SK-N-SH (cell line): ENCODE data around the gene PNPLA8. TPM values are rescaled to one million over a fixed set of nuclear protein-coding genes. Genes with fewer than 3 reads are reported as not detected.

Experiments used
- CTCF ChIA-PET: fragments of 300-600, 350-600 bp; formaldehyde crosslinking; extraction: SDS; loops from one replicate; lab custom pipeline; 2021; lab: Yijun Ruan, JAX
- POLR2A ChIA-PET: fragments of 350-600 bp; sonication (Branson Sonifier 250); formaldehyde crosslinking; extraction: SDS; loops from one replicate; lab custom pipeline; 2020; ENCODE audit warnings: antibody characterized with exemption, inconsistent platforms; lab: Yijun Ruan, JAX
- DNase-seq: peaks from one replicate; pipeline ENCODE4 v3.0.0; 2012
- H2AFZ ChIP-seq: fragments of 200-600 bp; sonication (generic); 2 replicates; pipeline ENCODE4 v1.8.1; 2016; ENCODE audit warnings: antibody characterized with exemption, mild to moderate bottlenecking, low read depth
- H3F3A ChIP-seq: fragments of 200-600 bp; sonication (generic); replicated peaks from 2 replicates; pipeline ENCODE3; 2016; ENCODE audit warnings: antibody characterized with exemption, mild to moderate bottlenecking; ENCODE audit not compliant: insufficient read depth
- H3K27ac ChIP-seq, 2 experiments: fragments of 200-500 bp in 1 of 2; fragments of 200-600 bp in 1 of 2; sonication (Bioruptor generic) in 1 of 2; sonication (generic), shearing (Covaris generic) in 1 of 2; 2 replicates each; pipeline versions ENCODE4 v1.5.1 to v1.6.1; 2014 to 2016; ENCODE audit warnings: low read depth in 2 of 2, inconsistent platforms in 1 of 2, low read length in 1 of 2, mild to moderate bottlenecking in 1 of 2, mixed read lengths in 1 of 2
- H3K27me3 ChIP-seq: fragments of 200-600 bp; sonication (generic), shearing (Covaris generic); 2 replicates; pipeline ENCODE4 v1.6.1; 2016; ENCODE audit warnings: mixed run types; ENCODE audit not compliant: insufficient read depth
- H3K36me3 ChIP-seq, 2 experiments: fragments of 200-500 bp in 1 of 2; fragments of 200-600 bp in 1 of 2; sonication (Bioruptor generic) in 1 of 2; sonication (generic) in 1 of 2; replicated peaks in 1 of 2; 2 replicates each; pipeline versions ENCODE3 to v1.5.1; 2014 to 2016; ENCODE audit warnings: low read length in 1 of 2, mild to moderate bottlenecking in 1 of 2; ENCODE audit not compliant: insufficient read depth in 2 of 2, control insufficient read depth in 1 of 2
- H3K4me1 ChIP-seq, 2 experiments: fragments of 200-500 bp in 1 of 2; fragments of 200-600 bp in 1 of 2; sonication (Bioruptor generic) in 1 of 2; sonication (generic), shearing (Covaris generic) in 1 of 2; 2 replicates each; pipeline versions ENCODE4 v1.5.1 to v1.6.1; 2014 to 2016; ENCODE audit warnings: low read depth in 1 of 2, low read length in 1 of 2, mixed run types in 1 of 2; ENCODE audit not compliant: insufficient read depth in 2 of 2, control insufficient read depth in 1 of 2
- H3K4me2 ChIP-seq: fragments of 200-600 bp; sonication (generic), shearing (Covaris generic); 2 replicates; pipeline ENCODE4 v1.6.1; 2017; ENCODE audit warnings: mixed run types
- H3K4me3 ChIP-seq, 2 experiments: fragments of 200-500 bp in 1 of 2; fragments of 200-600 bp in 1 of 2; sonication (Bioruptor generic) in 1 of 2; sonication (generic), shearing (Covaris generic) in 1 of 2; 2 replicates each; pipeline versions ENCODE4 v1.5.1 to v1.8.1; 2014 to 2016; ENCODE audit warnings: low read depth in 2 of 2, inconsistent platforms in 1 of 2, low read length in 1 of 2, mild to moderate bottlenecking in 1 of 2, mixed read lengths in 1 of 2, moderate library complexity in 1 of 2
- H3K79me2 ChIP-seq: fragments of 200-600 bp; sonication (generic); 2 replicates; pipeline ENCODE4 v1.8.1; 2017; ENCODE audit warnings: mild to moderate bottlenecking; ENCODE audit not compliant: insufficient read depth
- H3K9ac ChIP-seq: fragments of 200-600 bp; sonication (generic); 2 replicates; pipeline ENCODE4 v1.6.1; 2017; ENCODE audit warnings: mixed run types
- H3K9me2 ChIP-seq: fragments of 200-600 bp; sonication (generic); 2 replicates; pipeline ENCODE4 v1.6.1; 2017; ENCODE audit warnings: mixed run types
- H3K9me3 ChIP-seq: fragments of 200-600 bp; sonication (generic); 2 replicates; pipeline ENCODE4 v1.6.1; 2017; ENCODE audit warnings: mixed run types, mild to moderate bottlenecking, moderate library complexity
- H4K20me1 ChIP-seq: fragments of 200-600 bp; sonication (generic); 2 replicates; pipeline ENCODE4 v1.6.1; 2017; ENCODE audit warnings: mild to moderate bottlenecking, mixed run types; ENCODE audit not compliant: insufficient read depth
- CHD2 ChIP-seq: fragments of 150-350 bp; IDR thresholded peaks from 2 replicates; pipeline ENCODE4 v1.6.1; 2018; ENCODE audit warnings: low read length; ENCODE audit not compliant: partially characterized antibody
- EP300 ChIP-seq, 2 experiments: IDR thresholded peaks; 2 replicates each; pipeline versions ENCODE4 v1.4.0 to v1.6.1; 2012; ENCODE audit warnings: borderline replicate concordance in 1 of 2, low read depth in 1 of 2, low read length in 1 of 2
- FOSL2 ChIP-seq: IDR thresholded peaks from 2 replicates; pipeline ENCODE4 v1.4.0; 2012; ENCODE audit warnings: low read depth, mild to moderate bottlenecking, moderate library complexity, borderline replicate concordance
- FOXM1 ChIP-seq: IDR thresholded peaks from 2 replicates; pipeline ENCODE4 v1.4.0; 2012; ENCODE audit warnings: low read depth, mild to moderate bottlenecking
- GABPA ChIP-seq: IDR thresholded peaks from 2 replicates; pipeline ENCODE4 v1.4.0; 2012; ENCODE audit warnings: low read depth, mild to moderate bottlenecking
- GATA2 ChIP-seq: sonication (generic); formaldehyde crosslinking; IDR thresholded peaks from 2 replicates; pipeline ENCODE4 v1.5.0; 2020; ENCODE audit warnings: mild to moderate bottlenecking, missing genetic modification reagents
- MEF2A ChIP-seq: IDR thresholded peaks from 2 replicates; pipeline ENCODE4 v1.4.0; 2012; ENCODE audit warnings: low read depth, borderline replicate concordance
- MXI1 ChIP-seq: IDR thresholded peaks from 2 replicates; pipeline ENCODE4 v1.6.1; 2012; ENCODE audit warnings: mild to moderate bottlenecking, low read depth, low read length, improper control_type of control experiment
- NRF1 ChIP-seq: IDR thresholded peaks from 2 replicates; pipeline ENCODE4 v1.6.1; 2012; ENCODE audit warnings: low read depth, mild to moderate bottlenecking, low read length
- POLR2AphosphoS5 ChIP-seq: IDR thresholded peaks from 2 replicates; pipeline ENCODE4 v1.6.1; 2012; ENCODE audit warnings: low read depth, low read length
- RAD21 ChIP-seq: IDR thresholded peaks from 2 replicates; pipeline ENCODE4 v1.6.1; 2012; ENCODE audit warnings: mild to moderate bottlenecking, low read length
- REST ChIP-seq: IDR thresholded peaks from 2 replicates; pipeline ENCODE4 v1.6.1; 2012; ENCODE audit warnings: mild to moderate bottlenecking, low read depth, low read length, moderate library complexity
- SIN3A ChIP-seq: IDR thresholded peaks from 2 replicates; pipeline ENCODE4 v1.6.1; 2012; ENCODE audit warnings: low read depth, mild to moderate bottlenecking, low read length, moderate library complexity, borderline replicate concordance
- TEAD4 ChIP-seq: IDR thresholded peaks from 2 replicates; pipeline ENCODE4 v1.4.0; 2012; ENCODE audit warnings: mild to moderate bottlenecking, borderline replicate concordance; ENCODE audit not compliant: insufficient read depth
- ZBTB33 ChIP-seq: IDR thresholded peaks from 2 replicates; pipeline ENCODE4 v1.4.0; 2012; ENCODE audit warnings: low read depth, borderline replicate concordance
- WGBS: methylation state at CpG from one replicate; pipeline ENCODE4 v1.1.6; 2017; ENCODE audit warnings: low lambda C conversion rate; 5-methylcytosine and 5-hydroxymethylcytosine counted together
- polyA plus RNA-seq, 3 experiments: library from polyadenylated mRNA; depleted of rRNA; stranded (reverse); fragments of >200 nt; gene quantifications; 2 replicates each; pipeline ENCODE4 v1.2.3, GENCODE V29; 2012
- TF ChIP-seq, protein P1 (sequence below): IDR thresholded peaks from 2 replicates; pipeline ENCODE4 v1.4.0; 2012; ENCODE audit warnings: low read depth, borderline replicate concordance
- TF ChIP-seq, protein P2 (sequence below): IDR thresholded peaks from 2 replicates; pipeline ENCODE4; 2012

Gene PNPLA8
- polyA plus RNA-seq, 1 of the 3 experiments (the other 2 are of a cell fraction) = 7.2 TPM

GRCh38 chr7:108515013-108515412, 10.9 kb downstream of the PNPLA8 start:
- Histone ChIP-seq H2AFZ (no peak overlapping the region), H3K36me3 (peaks cover 63 to 76% of the 10 kb centered on the region in 2 experiments), H3K4me3 (no peak overlapping the region), H3K9me3 (no peaks in the 10 kb centered on the region), H3K79me2 (peaks cover 34% of the 10 kb centered on the region), H4K20me1 (no peaks in the 10 kb centered on the region), H3K27ac (no peak overlapping the region), H3K9me2 (no peaks in the 10 kb centered on the region), H3F3A (peaks cover 17% of the 10 kb centered on the region), H3K4me2 (no peak overlapping the region), H3K27me3 (no peaks in the 10 kb centered on the region), H3K9ac (no peak overlapping the region), H3K4me1 (no peaks in the 10 kb centered on the region)
- CTCF ChIA-PET = no interaction called here
- WGBS = 90% methylated on average over 3 of the region's 3 CpGs
- TF ChIP-seq GATA2 (CRISPR knock-in tag) (no peak), MEF2A (no peak), CHD2 (no peak), MXI1 (no peak), GABPA (no peak), EP300 (IDR thresholded peaks at IDR 0.05; ENCODE audit: borderline replicate concordance in 1 of 2, low read depth in 1 of 2, low read length in 1 of 2) (no peak), TEAD4 (no peak), POLR2AphosphoS5 (no peak), FOXM1 (no peak), RAD21 (no peak), SIN3A (no peak), NRF1 (no peak), REST (no peak), FOSL2 (no peak), ZBTB33 (no peak)
- TF ChIP-seq, protein P1, sequence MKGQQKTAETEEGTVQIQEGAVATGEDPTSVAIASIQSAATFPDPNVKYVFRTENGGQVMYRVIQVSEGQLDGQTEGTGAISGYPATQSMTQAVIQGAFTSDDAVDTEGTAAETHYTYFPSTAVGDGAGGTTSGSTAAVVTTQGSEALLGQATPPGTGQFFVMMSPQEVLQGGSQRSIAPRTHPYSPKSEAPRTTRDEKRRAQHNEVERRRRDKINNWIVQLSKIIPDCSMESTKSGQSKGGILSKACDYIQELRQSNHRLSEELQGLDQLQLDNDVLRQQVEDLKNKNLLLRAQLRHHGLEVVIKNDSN = no peak
- TF ChIP-seq, protein P2, sequence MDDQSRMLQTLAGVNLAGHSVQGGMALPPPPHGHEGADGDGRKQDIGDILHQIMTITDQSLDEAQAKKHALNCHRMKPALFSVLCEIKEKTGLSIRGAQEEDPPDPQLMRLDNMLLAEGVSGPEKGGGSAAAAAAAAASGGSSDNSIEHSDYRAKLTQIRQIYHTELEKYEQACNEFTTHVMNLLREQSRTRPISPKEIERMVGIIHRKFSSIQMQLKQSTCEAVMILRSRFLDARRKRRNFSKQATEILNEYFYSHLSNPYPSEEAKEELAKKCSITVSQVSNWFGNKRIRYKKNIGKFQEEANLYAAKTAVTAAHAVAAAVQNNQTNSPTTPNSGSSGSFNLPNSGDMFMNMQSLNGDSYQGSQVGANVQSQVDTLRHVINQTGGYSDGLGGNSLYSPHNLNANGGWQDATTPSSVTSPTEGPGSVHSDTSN = no peak
- POLR2A ChIA-PET = no interaction called here
- DNase-seq = no peak
